Gastrocnemius medialis (tissue), 4 donors: ENCODE measurements around the gene ADARB2. TPM values are rescaled to one million over a fixed set of nuclear protein-coding genes. Genes with fewer than 3 reads are reported as not detected.

Experiments
- ATAC-seq, 2 donors: fragments of 150-250 bp; one replicate each; pipeline ENCODE4 v1.9.1; 2016
- DNase-seq, 2 donors: peaks; one replicate each; pipeline ENCODE4 v3.0.0-alpha.2; 2019
- H3K27ac ChIP-seq, 4 donors: fragments of 200-600 bp; sonication (generic); 1 replicate in 1 of 4; 2 replicates in 3 of 4; pipeline ENCODE4 v1.5.1; 2016 to 2018; ENCODE audit warnings: mild to moderate bottlenecking in 2 of 4, moderate library complexity in 1 of 4
- H3K27me3 ChIP-seq, 3 donors: fragments of 200-600 bp; sonication (generic) in 2 of 3; 1 replicate in 1 of 3; 2 replicates in 2 of 3; pipeline versions ENCODE4 v1.5.1 to v1.6.0; 2016 to 2019; ENCODE audit warnings: mild to moderate bottlenecking in 1 of 3, moderate library complexity in 1 of 3
- H3K36me3 ChIP-seq, 2 donors: fragments of 200-600 bp; sonication (generic) in 1 of 2; one replicate each; pipeline ENCODE4 v1.5.1; 2017 to 2018
- H3K4me1 ChIP-seq, 2 donors: fragments of 200-600 bp; sonication (generic) in 1 of 2; one replicate each; pipeline ENCODE4 v1.5.1; 2016 to 2017; ENCODE audit warnings: mild to moderate bottlenecking in 2 of 2
- H3K4me3 ChIP-seq, 4 donors: fragments of 200-600 bp; sonication (generic) in 3 of 4; 1 replicate in 1 of 4; 2 replicates in 3 of 4; pipeline ENCODE4 v1.5.1; 2016 to 2019; ENCODE audit warnings: mild to moderate bottlenecking in 2 of 4
- H3K9me3 ChIP-seq, 3 donors: fragments of 200-600 bp; sonication (generic) in 2 of 3; 1 replicate in 1 of 3; 2 replicates in 2 of 3; pipeline ENCODE4 v1.5.1; 2016 to 2019
- POLR2A ChIP-seq, 2 donors: fragments of 450-650 bp; IDR thresholded peaks; one replicate each; pipeline ENCODE4 v1.6.1; 2017; ENCODE audit warnings: antibody characterized with exemption in 2 of 2, mild to moderate bottlenecking in 2 of 2, moderate library complexity in 2 of 2
- in situ Hi-C, 4 donors: fragments of 200-750 bp; cut with MboI; loops; one replicate each; pipeline versions ENCODE4 v1.15.0 to v1.8.0; 2017; ENCODE audit warnings: low sequenced_read_pairs in 4 of 4
- intact Hi-C: fragments of 100-400 bp; cut with DNase I; formaldehyde crosslinking; loops from one replicate; pipeline ENCODE4 v1.15.1; 2023; ENCODE audit warnings: low total_unique reads
- total RNA-seq, 4 donors: library from RNA; depleted of rRNA; stranded (reverse); fragments of >200 nt; gene quantifications; one replicate each; pipeline versions ENCODE4 v1.1.0 to v1.2.3, GENCODE V29; 2016
- TF ChIP-seq, protein P1 (sequence below), 5 experiments: fragments of 450-650 bp in 3 of 5; fragments of 200-600 bp in 2 of 5; sonication (generic) in 2 of 5; IDR thresholded peaks in 4 of 5; conservative IDR thresholded peaks in 1 of 5; 1 replicate in 4 of 5; 2 replicates in 1 of 5; pipeline ENCODE4 v1.5.1; 2016 to 2019; ENCODE audit warnings: antibody characterized with exemption in 5 of 5, mild to moderate bottlenecking in 3 of 5, moderate library complexity in 3 of 5

Gene ADARB2
- total RNA-seq, 4 donors from 2014 or later = 0.07 to 0.87 (median 0.10) TPM

- no peaks in the 10 kb centered on the region for H3K4me1 ChIP-seq
- TF ChIP-seq, protein P1, sequence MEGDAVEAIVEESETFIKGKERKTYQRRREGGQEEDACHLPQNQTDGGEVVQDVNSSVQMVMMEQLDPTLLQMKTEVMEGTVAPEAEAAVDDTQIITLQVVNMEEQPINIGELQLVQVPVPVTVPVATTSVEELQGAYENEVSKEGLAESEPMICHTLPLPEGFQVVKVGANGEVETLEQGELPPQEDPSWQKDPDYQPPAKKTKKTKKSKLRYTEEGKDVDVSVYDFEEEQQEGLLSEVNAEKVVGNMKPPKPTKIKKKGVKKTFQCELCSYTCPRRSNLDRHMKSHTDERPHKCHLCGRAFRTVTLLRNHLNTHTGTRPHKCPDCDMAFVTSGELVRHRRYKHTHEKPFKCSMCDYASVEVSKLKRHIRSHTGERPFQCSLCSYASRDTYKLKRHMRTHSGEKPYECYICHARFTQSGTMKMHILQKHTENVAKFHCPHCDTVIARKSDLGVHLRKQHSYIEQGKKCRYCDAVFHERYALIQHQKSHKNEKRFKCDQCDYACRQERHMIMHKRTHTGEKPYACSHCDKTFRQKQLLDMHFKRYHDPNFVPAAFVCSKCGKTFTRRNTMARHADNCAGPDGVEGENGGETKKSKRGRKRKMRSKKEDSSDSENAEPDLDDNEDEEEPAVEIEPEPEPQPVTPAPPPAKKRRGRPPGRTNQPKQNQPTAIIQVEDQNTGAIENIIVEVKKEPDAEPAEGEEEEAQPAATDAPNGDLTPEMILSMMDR (IDR thresholded peaks at IDR 0.05 in 4 of 5, conservative IDR thresholded peaks at IDR 0.05 in 1 of 5) = no peak
- no peak for TF ChIP-seq POLR2A (IDR thresholded peaks at IDR 0.05)
- intact Hi-C loops = no loop called here
- in situ Hi-C loops = no loop called here
- no peak for ATAC-seq
- H3K27me3 ChIP-seq = peaks cover 0 to 2% (median 0%) of the 10 kb centered on the region in 3 donors
- no peak for DNase-seq
- H3K36me3 ChIP-seq = no peaks in the 10 kb centered on the region
- H3K4me3 ChIP-seq = no peak overlapping the region
- no peak overlapping the region for H3K27ac ChIP-seq
- H3K9me3 ChIP-seq = no peaks in the 10 kb centered on the region
These were observed 288.9 kb downstream of the ADARB2 start for GRCh38 chr10:1448252-1448930.

DNA sequence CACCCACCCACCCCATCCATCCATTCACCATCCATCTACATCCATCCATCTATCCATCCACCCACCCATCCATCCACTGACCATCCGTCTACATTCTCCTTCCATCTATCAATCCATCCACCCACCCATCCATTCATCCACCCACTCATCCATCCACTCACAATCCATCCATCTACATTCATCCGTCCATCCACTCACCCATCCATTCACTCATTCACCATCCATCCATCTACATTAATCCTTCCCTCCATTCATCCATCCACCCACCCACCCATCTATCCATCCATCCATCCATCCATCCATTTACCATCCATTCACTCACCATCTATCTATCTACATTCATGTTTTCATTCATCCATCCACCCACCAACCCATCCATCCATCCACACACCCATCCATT, 292.5 kb downstream of the ADARB2 start:
- intact Hi-C loops (no loop called here), in situ Hi-C loops (no loop called here)
- H3K9me3 ChIP-seq = no peaks in the 10 kb centered on the region

DNA sequence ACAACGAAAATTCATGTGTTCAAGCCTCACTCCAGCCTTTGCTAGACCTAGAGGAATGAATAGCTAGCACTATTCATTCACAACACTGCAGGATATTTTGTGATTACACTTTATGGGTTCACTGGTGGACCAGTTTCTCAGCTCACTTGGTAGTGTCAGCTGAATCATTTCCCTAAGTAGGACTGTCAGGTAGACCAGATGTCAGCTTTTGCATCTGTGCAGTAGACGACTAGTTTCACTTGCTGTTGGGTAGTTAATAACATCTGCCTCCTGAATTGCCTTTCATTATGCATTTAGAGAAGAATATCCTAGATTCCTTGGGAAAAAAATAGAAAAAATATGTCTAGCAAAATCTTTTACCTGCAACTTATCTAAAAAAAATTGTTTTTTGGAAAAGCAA, 296.4 kb downstream of the ADARB2 start:
- H3K9me3 ChIP-seq = no peaks in the 10 kb centered on the region
- H3K36me3 ChIP-seq = no peaks in the 10 kb centered on the region
- no peak overlapping the region for H3K4me3 ChIP-seq
- no peaks in the 10 kb centered on the region for H3K27me3 ChIP-seq
- no peak overlapping the region for H3K27ac ChIP-seq
- in situ Hi-C loops (no loop called here), intact Hi-C loops (no loop called here)
- ATAC-seq = no peak
- no peak for DNase-seq
- H3K4me1 ChIP-seq = no peaks in the 10 kb centered on the region
- TF ChIP-seq, protein P1 (IDR thresholded peaks at IDR 0.05 in 4 of 5, conservative IDR thresholded peaks at IDR 0.05 in 1 of 5) = no peak
- TF ChIP-seq POLR2A (IDR thresholded peaks at IDR 0.05) = no peak

More for the DNA sequence above, 292.5 kb downstream of the ADARB2 start:
- DNase-seq = no peak
- Histone ChIP-seq H3K27ac (no peak overlapping the region), H3K4me1 (no peaks in the 10 kb centered on the region), H3K4me3 (no peak overlapping the region), H3K27me3 (no peaks in the 10 kb centered on the region), H3K36me3 (no peaks in the 10 kb centered on the region)
- ATAC-seq = no peak
- TF ChIP-seq, protein P1 (IDR thresholded peaks at IDR 0.05 in 4 of 5, conservative IDR thresholded peaks at IDR 0.05 in 1 of 5) = no peak
- TF ChIP-seq POLR2A (IDR thresholded peaks at IDR 0.05) = no peak

GRCh38 chr10:1434912-1435692, 302.2 kb downstream of the ADARB2 start:
- H3K27me3 ChIP-seq = no peaks in the 10 kb centered on the region
- in situ Hi-C loops (no loop called here), intact Hi-C loops (loop anchor here (5.0 kb wide), 1 partner anchor 47 kb away; no protein-coding TSS in a partner anchor)
- ATAC-seq (no peak), DNase-seq (no peak)
- no peak for TF ChIP-seq POLR2A (IDR thresholded peaks at IDR 0.05)
- TF ChIP-seq, protein P1 (IDR thresholded peaks at IDR 0.05 in 4 of 5, conservative IDR thresholded peaks at IDR 0.05 in 1 of 5) = no peak
- H3K9me3 ChIP-seq = no peaks in the 10 kb centered on the region
- no peaks in the 10 kb centered on the region for H3K36me3 ChIP-seq
- no peaks in the 10 kb centered on the region for H3K4me1 ChIP-seq
- H3K4me3 ChIP-seq = no peak overlapping the region
- no peak overlapping the region for H3K27ac ChIP-seq
